Measurements from ENCODE around the gene CPD.

The CPD gene

DNA sequence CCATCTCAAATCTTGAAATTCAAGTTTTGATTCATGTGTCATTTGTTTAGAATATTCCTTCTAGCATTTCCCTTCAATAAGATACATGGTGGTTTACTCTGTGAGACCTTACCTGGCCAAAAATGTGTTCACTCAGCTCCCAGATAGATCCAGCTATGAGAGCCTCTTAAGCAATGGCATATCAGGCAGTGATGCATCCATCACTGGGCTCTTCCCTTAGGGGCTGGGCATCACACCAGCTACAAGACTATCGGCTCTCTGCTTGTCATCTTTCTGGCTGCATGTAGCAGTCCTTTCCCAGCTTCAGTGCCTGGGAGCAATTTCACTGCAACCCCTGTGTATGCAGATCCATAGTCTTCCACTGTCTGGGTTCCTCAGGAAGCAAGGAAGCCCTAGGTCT lies 139.1 kb downstream of the CPD start:
- DNase-seq: no peak

DNA sequence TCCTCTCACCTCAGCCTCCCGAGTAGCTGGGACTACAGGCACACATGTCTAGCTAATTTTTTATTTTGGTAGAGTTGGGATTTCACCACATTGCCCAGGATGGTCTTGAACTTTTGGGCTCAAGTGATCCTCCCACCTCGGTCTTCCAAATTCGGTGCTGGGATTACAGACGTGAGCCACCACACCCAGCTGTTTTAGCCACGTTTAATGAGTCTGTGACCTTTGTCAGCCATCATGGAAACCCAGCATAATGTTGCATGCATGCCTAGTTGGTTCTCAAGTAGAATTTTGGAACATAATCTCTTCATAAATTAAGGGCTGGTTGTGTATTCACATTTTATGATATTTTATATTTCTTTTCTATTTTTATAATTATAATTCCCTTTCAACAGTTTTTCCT lies 140.4 kb downstream of the CPD start:
- DNase-seq: no peak
